Right lobe of liver (tissue), 6 donors: ENCODE measurements around the gene TOGARAM2. TPM values are rescaled to one million over a fixed set of nuclear protein-coding genes. Genes with fewer than 3 reads are reported as not detected.
A peak's percentile ranks its signal among the peaks of the same experiment; 100 is the strongest.

Experiments
- ATAC-seq, 4 donors: fragments of 200-7000 bp; cut with Tn5 transposase; one replicate each; pipeline ENCODE4 v1.9.1; 2020; ENCODE audit warnings: mild to moderate bottlenecking in 4 of 4, moderate library complexity in 4 of 4
- DNase-seq, 3 donors: peaks; one replicate each; pipeline ENCODE4 v3.0.0-alpha.2; 2020
- H3K27ac ChIP-seq, 3 donors: fragments of 200-600 bp; one replicate each; pipeline ENCODE4 v1.8.0; 2022
- H3K27me3 ChIP-seq, 2 donors: fragments of 200-600 bp; one replicate each; pipeline ENCODE4 v1.8.0; 2022
- H3K36me3 ChIP-seq, 4 donors: fragments of 200-600 bp; sonication (generic) in 1 of 4; one replicate each; pipeline versions ENCODE4 v1.5.1 to v1.8.0; 2017 to 2022; ENCODE audit warnings: control low read depth in 1 of 4
- H3K4me1 ChIP-seq, 4 donors: fragments of 200-600 bp; sonication (generic) in 1 of 4; one replicate each; pipeline versions ENCODE4 v1.5.1 to v1.8.0; 2017 to 2022; ENCODE audit warnings: control low read depth in 1 of 4
- H3K4me3 ChIP-seq, 3 donors: fragments of 200-600 bp; one replicate each; pipeline ENCODE4 v1.8.0; 2022
- H3K9me3 ChIP-seq, 4 donors: fragments of 200-600 bp; sonication (generic) in 1 of 4; one replicate each; pipeline versions ENCODE4 v1.5.1 to v1.8.0; 2017 to 2022; ENCODE audit warnings: control low read depth in 1 of 4
- CTCF ChIP-seq, 4 donors: fragments of 200-600 bp in 3 of 4; fragments of 450-650 bp in 1 of 4; IDR thresholded peaks; one replicate each; pipeline versions ENCODE4 v1.5.1 to v1.8.0; 2016 to 2022; ENCODE audit warnings: antibody characterized with exemption in 4 of 4, mild to moderate bottlenecking in 2 of 4
- POLR2A ChIP-seq: fragments of 450-650 bp; IDR thresholded peaks from one replicate; pipeline ENCODE4 v1.6.1; 2017; ENCODE audit warnings: antibody characterized with exemption, mild to moderate bottlenecking
- WGBS: methylation state at CpG from one replicate; pipeline ENCODE4 v1.1.6; 2018; ENCODE audit warnings: low coverage, low lambda C conversion rate; ENCODE audit not compliant: insufficient coverage; ENCODE audit errors: missing lambda C conversion rate; 5-methylcytosine and 5-hydroxymethylcytosine counted together
- intact Hi-C, 2 donors: fragments of 100-400 bp; cut with DNase I; formaldehyde crosslinking; loops; one replicate each; pipeline versions ENCODE4 v1.11.2 to v1.14.1; 2022
- total RNA-seq, 6 experiments: library from RNA; depleted of rRNA in 2 of 6; stranded (reverse); fragments of >200 nt in 2 of 6; fragmentation: NEBNext Ultra II Directional in 3 of 6; extraction: Animal tissue kit (Norgen Biotek cat#: 25700) in 3 of 6; gene quantifications; one replicate each; pipeline versions ENCODE4 v1.1.0 to v1.2.4, GENCODE V29; 2016 to 2023
- donor health status: DM: no; HTN: yes; CAD: no.
- donor health status: DM: no; HTN: no; CAD: no.
- donor health status: DM: no; HTN: no; CAD: no.
- donor health status: DM: no; HTN: yes; CAD: no.
- donor health status: DM: no; HTN: yes; CAD: no.

The TOGARAM2 gene
- total RNA-seq, 6 experiments from 2014 or later, result 0.06 to 0.37 (median 0.14) TPM; not detected in 1

DNA sequence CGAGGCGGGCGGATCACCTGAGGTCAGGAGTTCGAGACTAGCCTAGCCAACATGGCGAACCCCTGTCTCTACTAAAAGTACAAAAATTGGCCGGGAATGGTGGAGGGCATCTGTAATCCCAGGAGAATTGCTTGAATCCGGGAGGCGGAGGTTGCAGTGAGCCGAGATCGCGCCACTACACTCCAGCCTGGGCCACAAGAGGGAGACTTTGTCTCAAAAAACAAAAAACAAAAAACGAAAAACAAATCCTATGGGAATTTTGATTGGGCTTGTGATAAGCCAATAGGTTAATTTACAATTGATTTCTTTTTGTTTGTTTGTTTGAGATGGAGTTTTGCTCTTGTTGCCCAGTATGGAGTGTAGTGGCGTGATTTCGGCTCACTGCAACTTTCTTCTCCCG is 24.2 kb upstream of the TOGARAM2 start:
- peaks cover 0 to 8% (median 3%) of the 10 kb centered on the region in 4 donors for H3K4me1 ChIP-seq
- no peak for TF ChIP-seq POLR2A
- peak in 2 of 4 donors; percentile 10 to 14 for TF ChIP-seq CTCF (IDR thresholded peaks at IDR 0.05)
- no peak overlapping the region for H3K27ac ChIP-seq
- no peaks in the 10 kb centered on the region for H3K36me3 ChIP-seq
- 64% methylated on average over 15 of the region's 15 CpGs for WGBS
- DNase-seq (no peak), ATAC-seq (peak in 1 of 4 donors; percentile 45)
- H3K9me3 ChIP-seq, result no peaks in the 10 kb centered on the region
- intact Hi-C loops, result no loop called here
- H3K4me3 ChIP-seq, result no peak overlapping the region
- H3K27me3 ChIP-seq, result no peaks in the 10 kb centered on the region

- WGBS, result 11% methylated on average over 7 of the region's 9 CpGs
- intact Hi-C loops, result no loop called here
- no peaks in the 10 kb centered on the region for H3K36me3 ChIP-seq
- DNase-seq, result peak in 1 of 3 donors; percentile 38
- TF ChIP-seq CTCF (IDR thresholded peaks at IDR 0.05) (peak; percentile 57 to 85 (median 60)), POLR2A (no peak)
- no peaks in the 10 kb centered on the region for H3K4me1 ChIP-seq
- no peaks in the 10 kb centered on the region for H3K27me3 ChIP-seq
- peak; percentile 78 to 95 (median 91) for ATAC-seq
- H3K27ac ChIP-seq, result no peak overlapping the region
- no peak overlapping the region for H3K4me3 ChIP-seq
- no peaks in the 10 kb centered on the region for H3K9me3 ChIP-seq
Observed at GRCh38 chr2:28958689-28959088, 22.4 kb upstream of the TOGARAM2 start.

DNA sequence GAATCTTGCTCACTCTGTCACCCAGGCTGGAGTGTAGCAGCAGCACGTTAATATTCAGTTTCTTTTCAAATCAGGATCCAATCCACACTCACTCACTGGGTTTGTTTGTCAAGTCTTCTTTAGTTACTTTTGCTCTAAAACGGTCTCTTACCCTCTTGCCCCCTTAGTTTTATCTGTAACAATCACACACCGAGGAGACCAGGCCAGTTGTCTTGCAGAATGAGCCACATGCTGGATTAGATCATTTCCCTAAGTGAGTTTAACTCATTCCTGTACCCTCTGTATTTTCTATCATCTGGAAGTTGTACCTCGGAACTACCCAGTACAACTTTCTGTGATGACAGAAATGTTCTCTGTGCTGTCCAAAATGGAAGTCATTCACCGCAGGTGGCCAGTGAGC is 20.7 kb upstream of the TOGARAM2 start:
- Histone ChIP-seq H3K27ac (no peak overlapping the region), H3K4me1 (no peaks in the 10 kb centered on the region), H3K36me3 (no peaks in the 10 kb centered on the region), H3K27me3 (no peaks in the 10 kb centered on the region), H3K9me3 (no peaks in the 10 kb centered on the region), H3K4me3 (no peak overlapping the region)
- TF ChIP-seq POLR2A, result no peak
- no peak for TF ChIP-seq CTCF (IDR thresholded peaks at IDR 0.05)
- intact Hi-C loops, result loop anchor here in 1 of 2 donors (10.0 kb wide), 1 partner anchor 244 kb away; no protein-coding TSS in a partner anchor
- DNase-seq, result no peak
- 38% methylated on average over 5 of the region's 5 CpGs for WGBS
- no peak for ATAC-seq

GRCh38 chr2:28962505-28962904 is 18.6 kb upstream of the TOGARAM2 start:
- H3K4me3 ChIP-seq, result no peak overlapping the region
- intact Hi-C loops, result loop anchor here in 1 of 2 donors (10.0 kb wide), 1 partner anchor 242 kb away; no protein-coding TSS in a partner anchor
- no peaks in the 10 kb centered on the region for H3K4me1 ChIP-seq
- no peak for TF ChIP-seq POLR2A
- no peak for TF ChIP-seq CTCF (IDR thresholded peaks at IDR 0.05)
- H3K9me3 ChIP-seq, result no peaks in the 10 kb centered on the region
- no peak for ATAC-seq
- no peak overlapping the region for H3K27ac ChIP-seq
- no peak for DNase-seq
- 100% methylated on average over 1 of the region's 1 CpG for WGBS
- no peaks in the 10 kb centered on the region for H3K36me3 ChIP-seq
- H3K27me3 ChIP-seq, result no peaks in the 10 kb centered on the region
